ENCODE results near the gene SPIRE2.
A peak's percentile ranks its signal among the peaks of the same experiment; 100 is the strongest.

SPIRE2 gene

DNA sequence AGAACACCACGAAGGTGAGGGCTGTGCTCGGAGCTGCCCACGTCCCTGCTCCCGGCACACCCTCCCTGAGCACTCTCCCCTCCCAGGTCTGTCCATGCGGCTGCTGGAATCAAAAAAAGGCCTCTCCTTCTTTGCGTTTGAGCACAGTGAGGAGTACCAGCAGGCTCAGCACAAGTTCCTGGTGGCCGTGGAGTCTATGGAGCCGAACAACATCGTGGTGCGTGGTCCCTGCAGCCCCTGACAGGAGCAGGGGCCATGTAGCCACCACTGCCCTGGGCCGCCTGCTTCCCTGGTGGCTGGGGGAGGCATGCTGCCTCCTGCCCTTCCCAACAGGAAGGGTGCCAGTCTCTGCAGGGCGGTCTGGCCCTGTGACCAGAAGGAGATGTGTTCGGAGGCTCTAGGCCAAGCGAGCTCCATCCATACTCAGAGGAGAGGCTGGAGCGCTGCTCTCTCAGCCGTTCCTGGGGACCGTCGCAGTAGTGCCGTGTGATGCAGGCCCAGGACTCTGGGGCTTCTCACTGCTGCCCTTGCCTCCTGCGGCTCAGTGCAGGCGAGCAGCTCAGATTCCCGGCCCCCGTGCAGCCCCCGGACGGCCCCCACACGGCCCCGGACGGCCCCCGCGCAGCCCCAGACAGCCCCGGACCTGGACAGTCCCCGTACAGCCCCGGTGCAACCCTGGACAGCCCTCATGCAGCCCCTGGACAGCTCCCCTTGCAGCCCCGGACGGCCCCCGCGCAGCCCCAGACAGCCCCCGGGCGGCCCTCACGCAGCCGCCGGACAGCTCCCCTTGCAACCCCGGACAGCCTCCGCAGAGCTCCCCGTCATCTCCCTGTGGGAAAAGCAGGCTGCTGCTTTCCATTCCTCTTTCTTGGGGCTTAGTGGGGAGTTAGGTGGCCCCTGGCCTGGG, 65.6 kb downstream of the SPIRE2 start:
- no peak for DNase-seq

GRCh38 chr16:89895482-89896250, 67.4 kb downstream of the SPIRE2 start:
- DNase-seq = no peak

DNA sequence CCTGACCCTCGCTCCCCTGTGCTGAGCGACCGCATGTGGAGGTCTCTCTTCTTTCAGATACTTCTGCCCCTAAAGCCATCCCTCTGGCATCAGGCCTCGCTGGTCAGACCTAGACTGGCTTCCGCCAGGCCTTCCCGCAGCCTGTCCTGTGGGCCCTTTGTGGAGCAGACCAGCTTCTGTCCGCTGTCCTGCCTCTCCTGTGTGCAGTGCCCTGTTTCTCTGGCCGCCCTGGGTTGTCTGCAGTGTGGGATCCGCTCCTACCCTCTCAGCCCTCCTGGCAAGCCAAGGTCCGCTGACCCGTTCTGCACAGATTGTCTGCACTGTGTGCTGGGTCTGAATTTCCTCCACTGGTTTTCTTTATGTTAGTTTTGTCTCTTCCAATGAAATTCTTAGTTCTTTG, 68.9 kb downstream of the SPIRE2 start:
- no peak for DNase-seq

- no peak for DNase-seq
Measured at GRCh38 chr16:89898201-89898967, 70.1 kb downstream of the SPIRE2 start.

DNA sequence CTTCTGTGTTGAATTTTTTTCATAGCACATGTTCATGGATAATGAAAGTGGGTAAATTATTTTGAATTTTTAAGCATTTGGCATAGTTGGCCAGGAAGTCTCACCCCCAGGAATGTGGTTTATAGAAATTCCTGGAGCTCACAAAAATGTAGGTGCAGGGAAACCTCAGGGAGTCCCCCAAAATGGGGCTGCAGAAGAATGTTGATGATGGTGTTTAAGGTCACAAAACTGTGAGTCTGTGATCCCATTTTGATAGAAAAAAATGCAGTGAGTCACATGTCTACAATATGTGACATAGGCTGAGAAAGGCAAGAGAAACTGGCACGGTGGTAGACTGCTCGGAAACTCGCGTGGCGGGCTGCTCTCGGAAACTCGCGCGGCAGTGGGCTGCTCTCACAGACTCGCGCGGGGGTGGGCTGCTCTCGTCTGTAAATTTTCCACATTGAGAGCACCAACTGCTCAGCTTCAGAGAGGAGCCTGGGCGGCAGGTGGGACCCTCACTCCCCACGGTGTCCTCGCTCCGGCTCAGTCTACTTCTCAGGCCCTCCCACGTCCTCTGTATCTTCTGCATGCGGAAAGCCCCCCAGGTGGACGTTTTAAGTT, 71.7 kb downstream of the SPIRE2 start:
- peak in 1 of 58 donors; percentile 8 for DNase-seq

DNA sequence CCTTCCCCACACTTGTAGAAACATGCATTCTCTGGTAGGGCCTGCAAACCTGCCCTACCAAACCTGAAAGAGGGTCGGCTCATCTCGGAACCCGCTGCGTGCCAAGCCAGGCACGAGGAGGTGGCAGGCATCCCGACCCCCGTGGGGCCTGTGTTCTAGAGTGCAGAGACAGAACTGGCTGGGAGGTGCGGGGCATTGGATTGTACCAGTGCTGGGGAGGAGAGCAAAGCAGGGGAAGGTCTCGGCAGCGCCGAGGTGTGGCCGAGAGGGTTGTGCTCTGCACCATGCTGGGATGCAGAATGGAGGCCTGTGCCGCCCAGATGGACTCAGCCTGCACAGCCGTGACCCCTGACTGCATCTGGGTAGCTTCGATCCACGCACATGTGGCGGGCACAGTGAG, 72.6 kb downstream of the SPIRE2 start:
- no peak for DNase-seq

GRCh38 chr16:89902980-89903379, 74.7 kb downstream of the SPIRE2 start:
- DNase-seq = no peak

GRCh38 chr16:89903908-89904515, 75.7 kb downstream of the SPIRE2 start:
- no peak for DNase-seq

DNA sequence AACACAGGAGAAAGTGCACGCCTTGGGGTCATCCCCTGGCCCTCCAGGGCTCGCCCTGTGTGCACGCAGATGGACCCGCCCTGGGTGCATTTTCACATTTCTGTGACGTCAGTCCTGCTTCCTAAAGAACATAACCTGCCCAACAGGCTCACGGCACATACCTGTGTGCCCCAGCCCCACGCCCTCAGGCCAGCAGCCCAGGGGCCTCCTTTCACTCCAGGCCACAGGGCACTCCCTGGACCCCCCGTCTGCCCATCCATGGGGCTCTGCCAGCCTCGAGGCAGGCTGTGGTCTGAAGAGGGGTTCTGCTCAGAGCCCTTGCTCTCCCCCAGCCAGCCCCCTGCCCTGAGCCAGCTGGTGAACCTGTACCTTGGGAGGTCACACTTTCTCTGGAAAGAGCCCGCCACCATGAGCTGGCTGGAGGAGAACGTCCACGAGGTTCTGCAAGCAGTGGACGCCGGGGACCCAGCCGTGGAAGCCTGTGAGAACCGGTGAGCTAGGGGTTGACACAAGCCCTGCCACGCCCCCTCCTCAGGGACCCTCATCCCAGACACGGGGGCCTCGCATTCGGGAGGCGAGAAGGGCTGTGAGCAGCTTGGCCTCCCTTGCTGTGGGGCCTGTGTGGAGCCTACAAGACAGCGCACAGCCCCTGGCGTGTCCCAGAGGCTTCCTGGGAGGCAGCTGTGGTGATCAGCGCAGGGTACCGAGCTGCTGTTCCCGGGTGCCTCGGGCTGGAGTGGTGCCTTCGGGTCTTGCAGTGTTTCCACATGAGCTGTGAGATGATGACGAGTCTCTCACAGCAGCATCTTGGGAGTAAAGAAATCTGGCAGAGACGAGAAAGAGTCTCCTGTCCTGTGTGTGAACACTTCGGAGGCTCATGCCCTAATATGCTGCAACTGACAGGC, 76.6 kb downstream of the SPIRE2 start:
- no peak for DNase-seq

GRCh38 chr16:89905511-89906139, 77.3 kb downstream of the SPIRE2 start:
- DNase-seq = no peak

DNA sequence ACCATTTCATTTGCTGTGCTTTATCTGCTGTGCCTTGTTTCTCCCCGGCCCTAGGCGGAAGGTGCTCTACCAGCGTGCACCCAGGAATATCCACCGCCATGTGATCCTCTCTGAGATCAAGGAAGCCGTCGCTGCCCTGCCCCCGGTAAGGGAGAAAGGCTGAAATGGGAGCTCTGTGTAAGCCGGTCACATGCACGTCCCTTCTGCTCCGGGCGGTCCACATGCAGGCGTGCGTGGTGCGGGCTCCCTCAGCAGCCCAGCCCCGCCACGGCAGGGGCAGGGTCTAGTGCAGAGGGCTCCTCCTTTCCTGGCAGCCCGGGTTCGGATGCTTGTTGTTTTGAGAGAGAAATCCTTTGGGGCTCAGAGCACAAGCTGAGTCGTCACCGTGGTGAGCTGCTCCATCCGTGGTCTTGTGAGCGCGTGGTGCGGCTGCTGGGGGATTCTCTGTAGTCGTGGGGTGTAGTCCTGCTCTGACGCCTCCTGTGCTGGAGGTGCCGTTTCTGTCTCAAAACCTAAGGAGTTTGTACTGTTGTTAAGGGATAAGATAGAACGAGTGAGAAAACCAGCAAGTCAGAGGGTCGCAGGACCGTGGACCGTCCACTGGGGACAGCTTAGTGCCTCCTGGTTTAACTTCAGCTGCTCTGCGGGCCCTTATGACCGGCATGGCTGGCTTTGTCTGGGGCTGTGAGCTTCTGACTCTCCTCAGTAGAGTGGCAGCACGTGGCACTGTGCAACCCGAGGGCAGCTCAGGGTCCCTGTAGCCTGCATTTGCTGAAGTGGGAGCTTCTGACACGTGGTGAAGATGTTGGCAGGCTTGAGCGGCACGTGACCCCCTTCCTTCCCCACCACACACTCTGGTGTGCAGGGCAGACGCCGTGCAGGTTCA, 78.1 kb downstream of the SPIRE2 start:
- DNase-seq = no peak

DNA sequence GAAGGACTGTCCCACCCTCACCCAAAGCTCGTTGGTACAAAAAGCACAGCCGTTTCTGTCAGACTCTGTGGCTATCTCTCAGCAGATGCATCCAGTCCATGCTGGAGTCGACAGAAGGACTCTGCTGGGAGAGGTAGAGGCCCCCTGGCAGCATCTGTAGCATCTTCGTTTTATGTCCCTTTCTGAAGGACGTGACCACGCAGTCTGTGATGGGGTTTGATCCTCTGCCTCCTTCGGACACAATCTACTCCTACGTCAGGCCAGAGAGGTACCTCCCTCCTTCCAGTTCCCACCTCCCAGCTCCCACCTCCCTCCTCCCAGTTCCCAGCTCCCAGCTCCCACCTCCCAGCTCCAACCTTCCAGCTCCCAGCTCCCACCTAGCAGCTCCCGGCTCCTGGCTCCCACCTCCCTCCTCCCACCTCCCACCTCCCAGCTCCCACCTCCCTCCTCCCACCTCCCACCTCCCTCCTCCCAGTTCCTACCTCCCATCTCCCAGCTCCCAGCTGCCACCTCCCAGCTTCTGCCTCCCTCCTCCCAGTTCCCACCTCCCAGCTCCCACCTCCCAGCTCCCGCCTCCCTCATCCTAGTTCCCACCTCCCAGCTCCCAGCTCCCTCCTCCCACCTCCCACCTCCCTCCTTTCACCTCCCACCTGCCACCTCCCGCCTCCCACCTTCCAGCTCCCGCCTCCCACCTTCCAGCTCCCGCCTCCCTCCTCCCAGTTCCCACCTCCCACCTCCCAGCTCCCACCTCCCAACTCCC, 79.0 kb downstream of the SPIRE2 start:
- peak in 1 of 58 donors; percentile 70 for DNase-seq

DNA sequence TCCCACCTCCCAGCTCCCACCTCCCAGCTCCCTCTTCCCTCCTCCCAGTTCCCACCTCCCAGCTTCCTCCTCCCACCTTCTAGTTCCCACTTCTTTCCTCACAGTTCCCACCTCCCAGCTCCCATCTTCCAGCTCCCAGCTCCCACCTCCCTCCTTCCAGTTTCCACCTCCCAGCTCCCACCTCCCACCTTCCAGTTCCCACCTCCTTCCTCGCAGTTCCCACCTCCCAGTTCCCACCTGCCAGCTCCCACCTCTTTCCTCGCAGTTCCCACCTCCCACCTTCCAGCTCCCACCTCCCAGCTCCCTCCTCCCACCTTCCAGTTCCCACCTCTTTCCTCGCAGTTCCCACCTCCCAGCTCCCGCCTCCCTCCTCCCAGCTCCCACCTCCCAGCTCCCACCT, 80.0 kb downstream of the SPIRE2 start:
- DNase-seq = no peak

DNA sequence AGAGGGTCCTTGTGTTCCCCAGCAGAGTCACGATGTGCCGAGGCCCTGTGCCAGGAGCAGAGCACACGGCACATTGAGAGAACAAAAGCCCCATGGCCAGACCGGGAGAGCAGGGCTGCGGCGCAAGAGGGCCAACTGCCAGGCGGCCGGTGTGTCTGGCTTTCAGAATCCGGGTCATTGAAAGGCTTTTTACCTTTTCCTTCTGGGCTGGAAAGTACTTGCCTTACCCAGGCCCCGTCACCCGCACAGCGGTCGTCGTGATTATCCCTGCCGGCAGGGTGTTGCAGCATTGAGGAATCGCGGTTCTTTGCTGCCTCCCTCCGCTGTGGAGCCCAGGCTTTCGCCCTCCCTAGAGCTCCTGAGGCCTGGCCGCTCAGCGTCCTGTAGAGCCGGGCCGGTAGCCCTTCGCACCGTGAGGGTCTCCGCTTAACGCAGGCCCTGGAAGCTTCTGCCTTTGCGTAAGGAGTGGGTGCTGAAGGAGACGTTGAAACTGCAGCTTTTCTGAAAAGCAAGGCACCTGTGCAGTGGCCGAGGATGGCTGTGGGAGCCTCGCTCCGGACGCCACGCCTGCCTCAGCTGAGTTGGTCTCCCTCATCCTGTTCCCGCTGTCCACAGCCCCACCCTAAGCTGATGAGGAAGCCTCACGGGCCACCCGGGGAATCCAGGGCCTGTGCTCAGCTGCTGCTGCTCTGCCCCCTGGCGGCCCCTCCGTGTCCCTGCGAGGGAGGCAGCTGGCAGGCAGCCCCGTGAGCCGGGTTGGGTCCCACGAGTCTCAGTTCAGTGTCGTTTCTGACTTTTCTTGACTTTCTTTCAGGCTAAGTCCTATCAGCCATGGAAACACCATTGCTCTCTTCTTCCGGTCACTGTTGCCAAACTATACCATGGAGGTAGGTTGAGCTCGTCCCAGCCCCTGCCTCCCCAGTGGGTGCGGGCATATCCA, 81.8 kb downstream of the SPIRE2 start:
- peak in 53 of 58 donors; percentile 19 to 86 (median 64) for DNase-seq

- DNase-seq = peak in 3 of 58 donors; percentile 24 to 47 (median 32)
Measured at GRCh38 chr16:89910717-89911354, 82.6 kb downstream of the SPIRE2 start.

DNA sequence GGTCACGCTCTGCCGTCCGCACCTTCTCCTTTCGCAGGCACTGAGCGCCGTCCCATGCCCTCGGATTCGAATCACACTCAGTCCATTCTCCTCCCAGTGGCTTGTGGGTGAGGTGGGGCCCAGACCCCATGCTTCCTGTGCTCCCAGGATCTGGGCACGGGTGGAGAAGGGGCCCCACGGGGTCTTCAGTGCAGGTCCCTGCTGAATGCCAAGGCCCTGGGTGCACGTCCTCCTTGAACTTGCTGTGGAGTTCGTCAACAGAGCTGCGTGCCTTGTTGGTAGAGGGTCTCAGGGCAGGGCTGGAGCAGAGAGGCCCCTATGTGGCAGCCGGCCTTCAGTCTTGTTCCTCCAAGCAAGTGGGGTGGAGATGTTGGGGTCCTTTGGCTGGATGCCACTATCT, 83.1 kb downstream of the SPIRE2 start:
- DNase-seq = no peak
